NCI-H524 treated with DMSO at 0.1 percent for 48 hours (cell line): ENCODE measurements around the gene KLHDC9.
"Not testable (repeated sequence)": the region's sequence is repeated elsewhere in the genome, so short reads cannot be mapped to it uniquely, and the experiment has no call there.

ENCODE experiments used
- DNase-seq: peaks from one replicate; lab custom pipeline; 2025; lab: John Stamatoyannopoulos, UW

KLHDC9 gene

GRCh38 chr1:161098210-161099068, at the start of gene KLHDC9:
KLHDC9 (plus strand) TSS chr1:161098361; CDS start chr1:161098536, 175 bp downstream.
- DNase-seq = peak; percentile 69

GRCh38 chr1:161048949-161049722, 49.0 kb upstream of the KLHDC9 start:
- DNase-seq = no peak

GRCh38 chr1:161051219-161051618, 46.9 kb upstream of the KLHDC9 start:
- DNase-seq = no peak

- DNase-seq = no peak
These were observed 45.3 kb upstream of the KLHDC9 start for GRCh38 chr1:161052899-161053298.

DNA sequence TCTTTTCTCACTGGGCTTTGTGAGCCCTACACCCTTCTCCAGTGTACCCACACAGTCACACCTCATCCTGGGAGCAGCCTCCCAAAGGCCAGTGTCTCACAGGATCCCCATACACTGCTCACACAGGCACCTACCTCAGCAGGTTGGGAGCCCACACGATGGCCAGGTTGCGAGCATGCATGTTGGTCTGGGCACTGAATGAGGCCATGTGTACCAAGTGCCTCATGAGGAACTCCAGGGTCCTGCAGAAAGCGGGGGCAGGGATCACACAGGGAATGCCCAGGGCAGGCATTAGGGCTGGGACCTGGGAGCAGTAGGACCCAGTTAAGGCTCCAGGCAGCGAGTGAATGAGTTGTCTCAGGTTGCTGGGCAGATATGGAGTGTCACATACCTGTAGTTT, 43.9 kb upstream of the KLHDC9 start:
- DNase-seq = no peak

- DNase-seq = no peak
These were observed 43.4 kb upstream of the KLHDC9 start for GRCh38 chr1:161054805-161055204.

DNA sequence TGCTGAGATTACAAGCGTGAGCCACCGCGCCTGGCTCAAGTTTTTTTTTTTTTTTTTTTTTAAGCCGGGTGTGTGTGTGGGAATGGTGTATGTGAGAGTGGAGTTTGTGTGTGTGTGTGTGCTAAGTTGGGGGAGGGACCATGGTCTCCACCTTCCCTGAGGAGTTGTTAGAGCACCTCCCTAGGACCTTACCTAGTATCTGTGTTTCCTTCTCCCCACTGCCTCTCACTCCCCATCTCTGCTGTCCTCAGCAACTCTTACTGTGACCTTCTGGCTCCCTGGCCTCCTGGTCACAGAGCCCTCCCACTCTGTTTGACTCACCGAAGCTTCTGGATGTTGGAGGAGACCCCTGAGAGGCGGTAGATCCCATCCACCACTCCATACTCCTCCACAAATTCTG, 38.9 kb upstream of the KLHDC9 start:
- no peak for DNase-seq

GRCh38 chr1:161061419-161061818, 36.7 kb upstream of the KLHDC9 start:
- DNase-seq = no peak

DNA sequence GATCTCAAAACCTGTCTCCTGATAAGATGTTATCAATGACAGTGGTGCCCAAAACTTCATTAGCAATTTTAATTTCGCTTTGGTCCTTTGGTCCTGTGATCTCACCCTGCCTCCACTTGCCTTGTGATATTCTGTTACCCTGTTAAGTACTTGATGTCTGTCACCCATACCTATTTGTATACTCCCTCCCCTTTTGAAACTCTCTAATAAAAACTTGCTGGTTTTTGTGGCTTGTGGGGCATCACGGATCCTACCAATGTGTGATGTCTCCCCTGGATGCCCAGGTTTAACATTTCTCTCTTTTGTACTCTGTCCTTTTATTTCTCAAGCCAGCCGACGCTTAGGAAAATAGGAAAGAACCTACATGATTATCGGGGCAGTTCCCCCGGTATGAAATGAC, 34.2 kb upstream of the KLHDC9 start:
- not testable (repeated sequence) for DNase-seq

- not testable (repeated sequence) for DNase-seq
These were observed 32.5 kb upstream of the KLHDC9 start for GRCh38 chr1:161065681-161066080.

DNA sequence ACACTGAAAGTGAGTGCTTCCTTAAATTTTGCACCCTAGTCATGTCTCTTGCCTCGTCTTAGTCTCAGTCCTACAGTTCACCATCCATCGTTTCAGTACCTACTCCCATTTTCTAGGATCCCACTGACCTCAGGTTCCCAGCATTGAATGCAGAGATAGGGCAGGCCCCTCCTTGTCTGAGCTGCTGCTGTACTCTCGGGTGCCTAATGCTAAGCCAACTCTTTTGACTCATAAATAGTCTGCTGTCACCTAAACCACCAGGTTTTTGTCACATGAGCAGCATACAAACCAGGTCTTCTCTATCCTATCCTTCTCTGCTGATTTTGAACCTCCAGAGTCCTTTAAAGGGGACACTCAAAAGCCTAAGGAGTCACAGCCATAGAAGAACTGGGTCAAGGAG, 31.5 kb upstream of the KLHDC9 start:
- no peak for DNase-seq

GRCh38 chr1:161068306-161069234, 29.6 kb upstream of the KLHDC9 start:
- no peak for DNase-seq

DNA sequence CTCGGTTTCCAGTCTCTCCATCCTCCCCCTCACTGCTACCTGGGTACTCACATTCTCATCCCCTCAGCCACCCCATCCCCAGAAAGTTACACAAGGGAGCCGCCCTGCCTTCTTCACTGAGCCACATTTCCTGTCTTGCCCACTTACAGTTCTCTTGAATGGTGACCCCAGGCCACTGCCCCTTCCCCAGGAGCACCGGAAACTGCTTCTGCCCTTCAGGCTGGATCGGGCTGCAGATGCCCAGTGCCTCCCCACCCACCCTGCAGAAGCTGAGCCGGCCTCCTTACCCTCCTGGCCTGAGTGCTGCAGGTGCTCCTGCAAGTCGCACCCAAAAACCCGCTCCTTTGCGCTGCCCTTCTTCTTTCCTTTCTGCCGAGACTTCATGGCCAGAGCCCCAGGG, 28.9 kb upstream of the KLHDC9 start:
- no peak for DNase-seq

- no peak for DNase-seq
These were observed 28.4 kb upstream of the KLHDC9 start, which contains the start of gene ARHGAP30 for GRCh38 chr1:161069731-161070270. ARHGAP30 (minus strand) TSS chr1:161069891; CDS start chr1:161069624, 267 bp downstream.

GRCh38 chr1:161070761-161071160, 27.4 kb upstream of the KLHDC9 start:
- DNase-seq = no peak

- no peak for DNase-seq
These were observed 26.2 kb upstream of the KLHDC9 start for GRCh38 chr1:161071886-161072371.

DNA sequence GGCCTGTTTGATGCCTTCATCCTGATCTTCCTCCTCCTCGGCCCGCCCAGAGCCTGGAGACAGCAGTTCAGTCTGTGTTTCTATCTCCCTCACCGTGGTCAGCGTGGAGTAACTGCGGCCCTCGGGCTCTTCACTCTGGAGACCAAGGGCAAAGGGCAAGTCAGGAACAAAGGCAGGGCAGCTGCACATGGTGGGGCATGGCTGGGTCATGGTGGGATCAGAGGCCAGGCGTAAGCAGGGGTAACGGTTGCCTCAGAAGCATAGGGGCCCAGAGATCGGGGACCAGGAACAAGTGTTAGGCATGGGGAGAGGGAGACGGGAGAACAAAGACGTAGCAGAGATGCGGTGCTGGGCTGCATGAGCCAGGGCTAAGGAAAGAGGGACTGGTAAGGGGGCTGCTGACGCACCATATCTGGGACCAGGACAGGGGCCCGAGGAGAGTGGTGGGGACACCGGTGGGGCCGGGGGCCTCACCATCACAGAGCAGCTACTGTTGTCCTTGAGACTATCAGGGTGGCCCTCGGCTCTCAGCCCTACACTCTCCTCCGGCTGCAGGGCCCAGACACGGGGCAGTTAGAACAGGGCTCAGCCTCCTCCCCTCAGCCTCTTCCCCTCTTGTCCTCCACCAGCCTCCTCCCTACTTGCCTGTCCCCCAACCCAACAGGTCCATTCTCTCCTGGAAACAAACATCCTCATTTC, 25.3 kb upstream of the KLHDC9 start:
- DNase-seq = no peak

DNA sequence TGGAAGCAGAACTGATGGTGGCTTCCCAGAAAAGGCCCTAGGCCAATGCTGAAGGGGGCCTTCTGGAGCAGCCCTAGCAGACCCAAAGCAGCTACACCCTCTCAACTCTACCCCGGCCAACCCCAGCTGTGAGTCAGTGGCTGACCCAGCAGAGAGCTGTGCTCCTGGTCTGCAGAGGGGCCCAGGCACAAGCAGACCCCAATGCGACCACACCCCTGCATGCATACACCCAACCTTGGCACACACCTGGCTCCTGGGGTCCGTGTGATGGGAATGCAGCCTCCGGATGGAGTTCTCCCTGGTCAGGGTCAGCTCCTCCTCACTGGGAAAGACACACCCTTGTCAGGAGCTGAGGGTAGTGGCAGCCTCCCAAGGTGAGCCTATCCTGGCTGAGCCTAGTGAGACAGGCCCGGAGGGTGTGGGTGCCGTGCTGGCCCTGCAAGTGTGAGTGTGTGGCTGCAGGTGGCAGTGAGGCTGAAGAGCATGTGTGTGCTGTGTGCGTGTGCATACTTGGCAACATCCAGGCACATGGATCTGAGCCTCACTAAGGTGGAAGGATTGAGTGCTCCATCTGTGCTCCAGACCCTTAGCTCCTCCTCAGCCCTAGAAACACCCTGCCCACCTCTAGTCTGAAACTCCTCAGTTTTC, 24.6 kb upstream of the KLHDC9 start:
- no peak for DNase-seq

- DNase-seq = no peak
These were observed 23.3 kb upstream of the KLHDC9 start for GRCh38 chr1:161074676-161075368.

GRCh38 chr1:161076410-161076809, 21.8 kb upstream of the KLHDC9 start:
- no peak for DNase-seq
